GM19372 (cell line): Measurements from ENCODE around the gene HPCAL4.

Experiments
- ATAC-seq: cut with Tn5 transposase; IDR thresholded peaks from one replicate; pipeline ENCODE4 v1.9.1; 2021; ENCODE audit warnings: mild to moderate bottlenecking, low read depth, moderate library complexity; ENCODE audit not compliant: unreplicated experiment

Gene HPCAL4

GRCh38 chr1:39653546-39654031 is 37.6 kb downstream of the HPCAL4 start:
- no peak for ATAC-seq

GRCh38 chr1:39652554-39652953 is 38.7 kb downstream of the HPCAL4 start:
- ATAC-seq, result no peak

- ATAC-seq, result no peak
Measured at GRCh38 chr1:39652105-39652504, 39.1 kb downstream of the HPCAL4 start.

GRCh38 chr1:39650431-39650830 is 40.8 kb downstream of the HPCAL4 start:
- no peak for ATAC-seq

GRCh38 chr1:39649636-39650185 is 41.5 kb downstream of the HPCAL4 start:
- no peak for ATAC-seq

GRCh38 chr1:39648496-39648895 is 42.7 kb downstream of the HPCAL4 start:
- no peak for ATAC-seq

- ATAC-seq, result no peak
Measured at GRCh38 chr1:39647247-39647646, 44.0 kb downstream of the HPCAL4 start.

GRCh38 chr1:39646232-39647081 is 44.8 kb downstream of the HPCAL4 start:
- ATAC-seq, result no peak

- no peak for ATAC-seq
Measured at GRCh38 chr1:39645411-39646043, 45.7 kb downstream of the HPCAL4 start.

- no peak for ATAC-seq
Measured at GRCh38 chr1:39643705-39644104, 47.5 kb downstream of the HPCAL4 start.

- ATAC-seq, result no peak
Measured at GRCh38 chr1:39642796-39643195, 48.4 kb downstream of the HPCAL4 start.

GRCh38 chr1:39640861-39641260 is 50.4 kb downstream of the HPCAL4 start:
- no peak for ATAC-seq

- ATAC-seq, result no peak
Measured at GRCh38 chr1:39639305-39640130, 51.7 kb downstream of the HPCAL4 start, which contains the start of gene HEYL. HEYL (minus strand) TSS chr1:39639643; CDS start chr1:39639625, 18 bp downstream.

GRCh38 chr1:39638965-39639304 is 52.3 kb downstream of the HPCAL4 start:
- no peak for ATAC-seq

GRCh38 chr1:39637361-39637760 is 53.9 kb downstream of the HPCAL4 start:
- no peak for ATAC-seq

- ATAC-seq, result no peak
Measured at GRCh38 chr1:39635871-39636210, 55.4 kb downstream of the HPCAL4 start.

GRCh38 chr1:39635205-39635870 is 55.9 kb downstream of the HPCAL4 start:
- ATAC-seq, result no peak

GRCh38 chr1:39633422-39633821 is 57.8 kb downstream of the HPCAL4 start:
- no peak for ATAC-seq

GRCh38 chr1:39632682-39633417 is 58.4 kb downstream of the HPCAL4 start:
- ATAC-seq, result no peak

GRCh38 chr1:39632323-39632681 is 58.9 kb downstream of the HPCAL4 start:
- no peak for ATAC-seq
